Chondrocyte (in vitro differentiated cells): Measurements from ENCODE around the gene FIZ1. TPM values are rescaled to one million over a fixed set of nuclear protein-coding genes. Genes with fewer than 3 reads are reported as not detected.
"Not testable (repeated sequence)": the region's sequence is repeated elsewhere in the genome, so short reads cannot be mapped to it uniquely, and the experiment has no call there.

Experiments used
- DNase-seq: peaks from one replicate; pipeline ENCODE4 v3.0.0; 2021; ENCODE audit warnings: mixed read lengths, low spot score
- H3K27ac Mint-ChIP-seq: one replicate; pipeline ENCODE4 v1.8.0; 2021; ENCODE audit warnings: mild to moderate bottlenecking, moderate library complexity, mixed read lengths; ENCODE audit not compliant: unreplicated experiment
- H3K27me3 Mint-ChIP-seq: 2 replicates; pipeline ENCODE4 v1.8.0; 2021; ENCODE audit warnings: low read depth, mixed read lengths
- H3K36me3 Mint-ChIP-seq: 2 replicates; pipeline ENCODE4 v1.8.0; 2021; ENCODE audit warnings: low read depth, mixed read lengths
- H3K4me1 Mint-ChIP-seq: 2 replicates; pipeline ENCODE4 v1.8.0; 2021; ENCODE audit warnings: low read depth, mild to moderate bottlenecking, mixed read lengths
- H3K4me3 Mint-ChIP-seq: one replicate; pipeline ENCODE4 v1.8.0; 2021; ENCODE audit warnings: mild to moderate bottlenecking, moderate library complexity, mixed read lengths; ENCODE audit not compliant: unreplicated experiment
- H3K9me3 Mint-ChIP-seq: 2 replicates; pipeline ENCODE4 v1.8.0; 2021; ENCODE audit warnings: low read depth, mixed read lengths
- total RNA-seq: library from RNA; stranded (reverse); gene quantifications from 3 replicates; pipeline ENCODE4 v1.2.1, GENCODE V29; 2021
- TF ChIP-seq, protein P1 (sequence below): fragments of 200-600 bp; sonication (generic); IDR thresholded peaks from 2 replicates; pipeline ENCODE4 v1.5.0; 2021; ENCODE audit warnings: antibody characterized with exemption, mild to moderate bottlenecking, moderate library complexity

FIZ1 gene
- total RNA-seq, 1 donor from 2014 or later = 11.3 TPM

DNA sequence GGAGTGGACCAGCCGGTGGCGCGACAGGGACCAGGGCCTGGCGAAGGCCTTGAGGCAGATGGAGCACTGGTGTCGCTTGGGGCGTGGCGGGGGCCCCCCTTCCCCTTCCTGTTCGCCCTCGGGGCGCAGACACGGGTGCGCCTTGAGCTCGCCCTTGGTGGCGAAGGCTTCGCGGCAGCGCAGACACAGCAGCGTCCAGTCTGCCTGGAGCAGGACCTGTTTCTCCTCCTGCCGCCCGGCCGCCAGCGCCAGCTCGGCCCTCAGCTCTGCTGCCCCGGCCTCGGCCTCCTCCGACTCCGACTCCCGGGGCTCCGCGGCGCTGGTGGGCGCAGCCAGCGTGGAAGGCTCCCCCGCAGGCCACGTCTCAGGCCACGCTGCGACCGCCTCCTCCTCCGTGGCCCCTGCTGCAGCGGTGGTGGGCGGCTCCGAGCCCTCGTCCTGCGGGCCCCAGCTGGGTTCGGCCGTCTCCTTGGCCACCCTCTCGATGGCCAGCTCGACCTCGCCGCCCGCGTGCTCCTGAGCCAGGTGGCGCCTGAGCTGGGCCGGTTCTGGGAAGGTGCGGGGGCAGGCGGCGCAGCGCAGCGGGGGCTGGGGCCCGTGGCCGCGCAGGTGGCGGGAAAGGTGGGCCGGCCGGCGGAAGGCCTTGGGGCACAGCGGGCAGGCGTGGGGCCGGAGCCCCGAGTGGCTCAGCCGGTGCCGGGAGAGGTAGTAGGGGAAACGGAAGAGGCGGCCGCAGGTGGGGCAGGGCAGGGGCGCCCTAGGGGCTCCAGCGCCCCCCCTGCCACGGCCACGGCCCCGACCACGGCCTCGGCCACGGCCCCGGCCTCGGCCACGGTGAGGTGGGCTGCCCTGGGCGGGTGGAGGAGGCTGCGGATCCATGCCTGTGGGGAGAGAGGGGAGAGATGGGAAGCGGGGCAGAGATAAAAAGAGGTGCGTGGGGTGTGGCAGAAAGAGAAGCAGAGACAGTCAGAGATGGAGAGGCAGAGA, 20.3 kb downstream of the FIZ1 start:
- Mint-ChIP-seq H3K27me3 (no peaks in the 10 kb centered on the region), H3K9me3 (no peaks in the 10 kb centered on the region), H3K27ac (peak overlapping the region; percentile 93), H3K4me3 (peak overlapping the region; percentile 97), H3K36me3 (peaks cover 15% of the 10 kb centered on the region), H3K4me1 (peaks cover 24% of the 10 kb centered on the region)
- TF ChIP-seq, protein P1, sequence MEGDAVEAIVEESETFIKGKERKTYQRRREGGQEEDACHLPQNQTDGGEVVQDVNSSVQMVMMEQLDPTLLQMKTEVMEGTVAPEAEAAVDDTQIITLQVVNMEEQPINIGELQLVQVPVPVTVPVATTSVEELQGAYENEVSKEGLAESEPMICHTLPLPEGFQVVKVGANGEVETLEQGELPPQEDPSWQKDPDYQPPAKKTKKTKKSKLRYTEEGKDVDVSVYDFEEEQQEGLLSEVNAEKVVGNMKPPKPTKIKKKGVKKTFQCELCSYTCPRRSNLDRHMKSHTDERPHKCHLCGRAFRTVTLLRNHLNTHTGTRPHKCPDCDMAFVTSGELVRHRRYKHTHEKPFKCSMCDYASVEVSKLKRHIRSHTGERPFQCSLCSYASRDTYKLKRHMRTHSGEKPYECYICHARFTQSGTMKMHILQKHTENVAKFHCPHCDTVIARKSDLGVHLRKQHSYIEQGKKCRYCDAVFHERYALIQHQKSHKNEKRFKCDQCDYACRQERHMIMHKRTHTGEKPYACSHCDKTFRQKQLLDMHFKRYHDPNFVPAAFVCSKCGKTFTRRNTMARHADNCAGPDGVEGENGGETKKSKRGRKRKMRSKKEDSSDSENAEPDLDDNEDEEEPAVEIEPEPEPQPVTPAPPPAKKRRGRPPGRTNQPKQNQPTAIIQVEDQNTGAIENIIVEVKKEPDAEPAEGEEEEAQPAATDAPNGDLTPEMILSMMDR = no peak
- DNase-seq = no peak

DNA sequence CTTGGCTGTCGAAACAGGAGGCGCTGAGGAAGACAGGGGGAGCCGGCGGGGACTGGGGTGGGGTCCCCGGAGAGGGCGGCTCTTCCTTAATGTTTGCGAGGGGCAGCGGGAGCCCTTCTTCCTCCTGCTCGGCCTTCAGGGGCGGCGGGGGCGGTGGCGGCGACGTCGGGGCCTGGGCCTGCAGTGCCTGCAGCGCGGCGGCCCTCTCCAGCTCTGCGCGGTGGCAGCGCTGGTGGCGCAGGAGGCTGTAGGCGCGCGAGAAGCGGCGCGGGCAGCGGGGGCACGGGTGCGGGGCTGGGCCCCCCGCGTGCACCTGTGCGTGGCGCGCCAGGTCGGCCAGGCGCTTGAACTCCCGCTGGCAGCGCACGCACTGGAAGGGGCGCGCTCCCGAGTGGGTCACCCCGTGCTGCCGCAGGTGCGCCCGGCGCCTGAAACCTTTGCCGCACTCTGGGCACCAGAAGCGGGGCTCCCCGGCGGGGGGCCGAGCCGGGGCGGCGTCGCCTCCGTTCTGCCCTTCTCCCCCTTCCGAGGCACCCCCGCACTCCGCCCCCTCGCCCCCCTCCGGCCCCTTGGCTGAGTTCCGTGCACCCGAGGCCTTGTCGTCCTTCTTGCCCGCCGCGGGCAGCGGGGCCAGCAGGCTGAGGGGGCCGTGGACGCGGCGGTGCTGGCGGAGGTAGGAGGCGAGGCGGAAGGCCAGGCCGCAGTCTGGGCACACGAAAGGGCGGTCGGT, 21.1 kb downstream of the FIZ1 start:
- DNase-seq = no peak
- Mint-ChIP-seq H3K36me3 (peaks cover 15% of the 10 kb centered on the region), H3K4me3 (no peak overlapping the region), H3K9me3 (no peaks in the 10 kb centered on the region), H3K27me3 (no peaks in the 10 kb centered on the region), H3K4me1 (peaks cover 24% of the 10 kb centered on the region), H3K27ac (no peak overlapping the region)
- TF ChIP-seq, protein P1 = no peak

DNA sequence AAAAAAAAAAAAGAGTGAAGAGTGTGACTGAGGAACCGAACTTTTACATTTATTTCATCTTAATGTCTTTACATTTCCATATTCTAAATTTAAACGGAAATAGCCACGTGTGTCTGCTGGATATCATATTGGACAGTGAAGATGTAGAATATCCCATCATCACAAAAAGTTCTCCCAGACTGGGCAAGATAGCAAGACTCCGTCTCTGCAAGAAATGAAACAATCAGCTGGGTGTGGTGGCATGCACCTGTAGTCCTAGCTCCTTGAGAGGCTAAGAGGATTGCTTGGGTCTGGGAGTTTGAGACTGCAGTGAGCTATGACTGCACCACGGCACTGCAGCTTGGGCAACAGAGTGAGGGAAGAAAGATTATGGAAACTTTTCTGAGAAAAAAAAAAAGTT, 22.6 kb downstream of the FIZ1 start:
- peaks cover 19% of the 10 kb centered on the region for H3K4me1 Mint-ChIP-seq
- TF ChIP-seq, protein P1 = no peak
- no peaks in the 10 kb centered on the region for H3K27me3 Mint-ChIP-seq
- H3K36me3 Mint-ChIP-seq = peaks cover 15% of the 10 kb centered on the region
- no peak overlapping the region for H3K27ac Mint-ChIP-seq
- H3K4me3 Mint-ChIP-seq = no peak overlapping the region
- no peak for DNase-seq
- no peaks in the 10 kb centered on the region for H3K9me3 Mint-ChIP-seq

DNA sequence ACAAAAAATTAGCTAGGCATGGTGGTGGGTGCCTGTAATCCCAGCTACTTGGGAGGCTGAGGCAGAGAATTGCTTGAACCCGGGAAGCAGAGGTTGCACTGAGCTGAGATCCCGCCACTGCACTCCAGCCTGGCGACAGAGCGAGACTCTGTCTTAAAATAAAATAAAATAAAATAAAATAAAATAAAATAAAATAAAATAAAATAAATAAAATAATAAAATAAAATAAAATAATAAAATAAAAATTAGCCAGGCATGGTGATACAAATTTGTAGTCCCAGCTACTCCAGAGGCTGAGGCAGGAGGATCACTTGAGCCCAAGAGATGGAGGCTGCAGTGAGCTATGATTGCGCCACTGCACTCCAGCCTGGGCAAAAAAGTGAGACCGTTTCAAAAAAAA, 25.4 kb downstream of the FIZ1 start:
- H3K36me3 Mint-ChIP-seq = peaks cover 11% of the 10 kb centered on the region
- not testable (repeated sequence) for DNase-seq, H3K9me3 Mint-ChIP-seq, H3K4me1 Mint-ChIP-seq, H3K27me3 Mint-ChIP-seq, H3K4me3 Mint-ChIP-seq, H3K27ac Mint-ChIP-seq

DNA sequence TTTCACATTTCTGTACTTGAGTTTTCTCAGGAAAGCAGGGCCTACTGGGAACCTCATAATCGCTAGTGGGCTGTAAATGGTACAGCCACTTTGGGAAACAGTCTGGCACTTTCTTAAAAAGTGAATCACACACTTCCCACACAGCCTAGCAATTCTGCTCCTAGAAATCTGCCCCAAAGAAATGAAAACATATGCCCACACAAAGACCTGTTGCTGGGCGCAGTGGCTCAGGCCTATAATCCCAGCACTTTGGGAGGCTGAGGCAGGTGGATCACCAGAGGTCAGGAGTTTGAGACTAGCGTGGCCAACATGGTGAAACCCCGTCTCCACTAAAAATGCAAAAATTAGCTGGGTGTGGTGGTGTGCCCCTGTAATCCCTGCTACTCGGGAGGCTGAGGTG, 29.8 kb downstream of the FIZ1 start:
- not testable (repeated sequence) for H3K9me3 Mint-ChIP-seq, H3K27me3 Mint-ChIP-seq, DNase-seq, H3K36me3 Mint-ChIP-seq, H3K27ac Mint-ChIP-seq, H3K4me3 Mint-ChIP-seq, H3K4me1 Mint-ChIP-seq

DNA sequence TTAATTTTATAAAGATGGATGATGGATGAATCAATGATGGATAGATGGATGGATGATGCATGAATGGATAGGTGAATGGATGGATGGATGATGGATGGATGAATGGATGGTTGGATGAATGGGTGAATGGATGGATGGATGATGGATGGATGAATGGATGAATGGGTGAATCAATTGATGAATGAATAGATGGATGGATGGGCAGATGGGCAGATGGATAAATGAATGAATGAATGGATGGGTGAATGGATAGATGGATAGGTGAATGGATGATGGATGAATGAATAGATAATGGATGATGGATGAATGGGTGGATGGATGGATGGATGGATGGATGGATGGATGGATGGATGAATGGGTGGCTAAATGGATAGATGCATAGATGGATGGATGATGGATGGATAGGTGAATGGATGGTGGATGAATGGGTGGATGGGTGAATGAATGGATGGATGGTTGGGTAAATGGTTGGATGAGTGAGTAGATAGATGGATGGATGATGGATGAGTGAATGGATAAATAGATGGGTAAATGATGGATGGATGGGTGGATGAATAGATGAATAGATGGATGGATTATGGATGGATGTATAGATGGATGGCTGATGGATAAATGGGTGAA, 31.5 kb downstream of the FIZ1 start:
- no peak for DNase-seq
- Mint-ChIP-seq H3K4me1 (no peaks in the 10 kb centered on the region), H3K27ac (no peak overlapping the region), H3K9me3 (no peaks in the 10 kb centered on the region), H3K36me3 (no peaks in the 10 kb centered on the region), H3K4me3 (no peak overlapping the region), H3K27me3 (peaks cover 4% of the 10 kb centered on the region)
- TF ChIP-seq, protein P1 = no peak
